GM12878 (cell line): ENCODE data around the gene CHPT1. TPM values are rescaled to one million over a fixed set of nuclear protein-coding genes. Genes with fewer than 3 reads are reported as not detected.

Experiments used
- ATAC-seq: fragments of 200-7000 bp; cut with Tn5 transposase; 3 replicates; pipeline ENCODE4 v1.9.1; 2020; ENCODE audit warnings: mild to moderate bottlenecking, moderate library complexity
- BruUV-seq: library from RNA; stranded (reverse); fragments of 400-500 nt; replicated peaks from 2 replicates; lab custom pipeline; 2021; lab: Mats Ljungman, UMichigan
- CTCF ChIA-PET: fragments of 300-600 bp; sonication (Branson Sonifier 250); formaldehyde crosslinking; extraction: SDS; loops from one replicate; lab custom pipeline; 2021; ENCODE audit warnings: inconsistent platforms; lab: Yijun Ruan, JAX
- POLR2A ChIA-PET: fragments of 350-600 bp; formaldehyde crosslinking; extraction: SDS; loops from one replicate; lab custom pipeline; 2021; ENCODE audit warnings: inconsistent platforms; lab: Charles Lee
- RAD21 ChIA-PET: fragments of 300-600 bp; sonication (Branson Sonifier 250); formaldehyde crosslinking; loops from one replicate; lab custom pipeline; 2023; ENCODE audit warnings: antibody characterized with exemption; ENCODE audit not compliant: unreplicated experiment; lab: Charles Lee
- SMC1A ChIA-PET: fragments of 300-600 bp; sonication (Branson Sonifier 250); formaldehyde crosslinking; loops from one replicate; lab custom pipeline; 2023; ENCODE audit not compliant: unreplicated experiment, uncharacterized antibody; lab: Charles Lee
- DNase-seq: peaks from one replicate; pipeline ENCODE4 v3.0.0-alpha.2; 2011; ENCODE audit warnings: low read depth, low spot score
- FAIRE-seq: peaks from 3 replicates; lab custom pipeline; 2011; peaks lifted over from hg19 to GRCh38; lab: Jason Lieb, UNC
- H2AFZ ChIP-seq: 2 replicates; pipeline ENCODE4 v1.6.0; 2011; ENCODE audit warnings: low read depth, low read length, control low read depth; ENCODE audit not compliant: control insufficient read depth
- H3K27ac ChIP-seq: 2 replicates; pipeline ENCODE4 v1.5.1; 2011; ENCODE audit warnings: control low read depth; ENCODE audit not compliant: control insufficient read depth, insufficient read depth
- H3K27me3 ChIP-seq, 2 experiments: replicated peaks in 1 of 2; 2 replicates each; pipeline versions ENCODE4 v1.6.0 to v1.6.1; 2011; ENCODE audit warnings: low read length in 1 of 2; ENCODE audit not compliant: control insufficient read depth in 2 of 2, insufficient read depth in 2 of 2
- H3K36me3 ChIP-seq, 2 experiments: 2 replicates each; pipeline ENCODE4 v1.5.1; 2011; ENCODE audit warnings: low read length in 1 of 2; ENCODE audit not compliant: control insufficient read depth in 2 of 2, insufficient read depth in 2 of 2
- H3K4me1 ChIP-seq: 2 replicates; pipeline ENCODE4 v1.6.1; 2011; ENCODE audit warnings: mild to moderate bottlenecking, low read length, moderate library complexity, mixed read lengths; ENCODE audit not compliant: control insufficient read depth, insufficient read depth
- H3K4me2 ChIP-seq: 2 replicates; pipeline ENCODE4 v1.6.0; 2011; ENCODE audit warnings: control low read depth; ENCODE audit not compliant: control insufficient read depth, insufficient read depth
- H3K4me3 ChIP-seq: fragments of 200-600 bp; sonication (generic); 2 replicates; pipeline ENCODE4 v1.5.1; 2016
- H3K79me2 ChIP-seq: 2 replicates; pipeline ENCODE4 v1.6.0; 2011; ENCODE audit warnings: low read length; ENCODE audit not compliant: control insufficient read depth, insufficient read depth
- H3K9ac ChIP-seq: 2 replicates; pipeline ENCODE4 v1.8.0; 2011; ENCODE audit warnings: low read length, control low read depth, mixed read lengths; ENCODE audit not compliant: control insufficient read depth, insufficient read depth
- H3K9me3 ChIP-seq: replicated peaks from 3 replicates; pipeline ENCODE4 v1.5.1; 2011; ENCODE audit warnings: mild to moderate bottlenecking, low read length; ENCODE audit not compliant: control insufficient read depth, insufficient read depth
- H4K20me1 ChIP-seq: 2 replicates; pipeline ENCODE4 v1.6.0; 2011; ENCODE audit not compliant: control insufficient read depth, insufficient read depth
- ASH2L ChIP-seq: fragments of 300-600, 200-600 bp; sonication (generic); IDR thresholded peaks from 2 replicates; pipeline ENCODE4 v1.6.1; 2017; ENCODE audit warnings: low read depth, mild to moderate bottlenecking, borderline replicate concordance
- BACH1 ChIP-seq: fragments of 450-650 bp; IDR thresholded peaks from 2 replicates; pipeline ENCODE4 v1.6.1; 2017; ENCODE audit warnings: mild to moderate bottlenecking, borderline replicate concordance
- CUX1 ChIP-seq: IDR thresholded peaks from 2 replicates; pipeline ENCODE4 v1.6.1; 2012; ENCODE audit warnings: improper control_type of control experiment, low read depth, low read length; ENCODE audit not compliant: insufficient replicate concordance
- EP300 ChIP-seq, 2 experiments: fragments of 150-350 bp in 1 of 2; IDR thresholded peaks; 2 replicates each; pipeline ENCODE4 v1.6.1; 2011 to 2012; ENCODE audit warnings: low read depth in 2 of 2, low read length in 2 of 2, borderline replicate concordance in 1 of 2, improper control_type of control experiment in 1 of 2, inconsistent platforms in 1 of 2; ENCODE audit not compliant: control insufficient read depth in 1 of 2
- GABPA ChIP-seq: IDR thresholded peaks from 2 replicates; pipeline ENCODE4 v1.6.1; 2014; ENCODE audit warnings: antibody characterized with exemption, low read depth, mild to moderate bottlenecking, inconsistent platforms
- IRF3 ChIP-seq: fragments of 450-650 bp; IDR thresholded peaks from 2 replicates; pipeline ENCODE4 v1.6.1; 2014; ENCODE audit warnings: mild to moderate bottlenecking
- KDM1A ChIP-seq: fragments of 200-600 bp; sonication (generic); IDR thresholded peaks from 2 replicates; pipeline ENCODE4 v1.6.1; 2016; ENCODE audit warnings: borderline replicate concordance
- NFXL1 ChIP-seq: fragments of 450-650 bp; IDR thresholded peaks from 2 replicates; pipeline ENCODE4 v1.6.1; 2017; ENCODE audit warnings: antibody characterized with exemption, mild to moderate bottlenecking, borderline replicate concordance
- PML ChIP-seq: IDR thresholded peaks from 2 replicates; pipeline ENCODE4 v1.6.1; 2012; ENCODE audit warnings: low read length, inconsistent platforms
- RAD51 ChIP-seq: fragments of 450-650 bp; IDR thresholded peaks from 2 replicates; pipeline ENCODE4 v1.6.1; 2016; ENCODE audit warnings: moderate library complexity, mild to moderate bottlenecking, inconsistent platforms
- RB1 ChIP-seq: fragments of 450-650 bp; formaldehyde crosslinking; IDR thresholded peaks from 2 replicates; pipeline ENCODE4 v1.6.1; 2017; ENCODE audit warnings: mild to moderate bottlenecking, borderline replicate concordance
- RELA ChIP-seq: fragments of 450-650 bp; IDR thresholded peaks from 2 replicates; pipeline ENCODE4 v1.8.0; 2014; ENCODE audit warnings: borderline replicate concordance; ENCODE audit not compliant: partially characterized antibody
- SIN3A ChIP-seq: IDR thresholded peaks from 2 replicates; pipeline ENCODE4 v1.6.1; 2012; ENCODE audit warnings: low read depth, low read length, improper control_type of control experiment
- SIX5 ChIP-seq: IDR thresholded peaks from 2 replicates; pipeline ENCODE4 v1.6.1; 2011; ENCODE audit warnings: mild to moderate bottlenecking, low read depth, low read length, moderate library complexity; ENCODE audit not compliant: severe bottlenecking
- SREBF2 ChIP-seq: IDR thresholded peaks from 2 replicates; pipeline ENCODE4 v1.6.1; 2012; ENCODE audit warnings: mild to moderate bottlenecking, low read length
- STAT3 ChIP-seq: IDR thresholded peaks from 2 replicates; pipeline ENCODE4 v1.6.1; 2011; ENCODE audit warnings: low read depth, low read length, improper control_type of control experiment
- TARDBP ChIP-seq: IDR thresholded peaks from 2 replicates; pipeline ENCODE4 v1.6.1; 2016; ENCODE audit warnings: borderline replicate concordance
- ZNF274 ChIP-seq: IDR thresholded peaks from one replicate; pipeline ENCODE4 v1.8.0; 2011; ENCODE audit not compliant: insufficient read length, insufficient read depth
- WGBS: methylation state at CpG from one replicate; pipeline ENCODE4 v1.1.6; 2016; ENCODE audit warnings: low lambda C conversion rate; ENCODE audit not compliant: insufficient replicate concordance, insufficient coverage; ENCODE audit errors: missing lambda C conversion rate; 5-methylcytosine and 5-hydroxymethylcytosine counted together
- in situ Hi-C: fragments of 300-500 bp; cut with MboI; formaldehyde crosslinking; loops from 9 replicates; pipeline ENCODE4 v1.14.3; 2018; ENCODE audit warnings: mixed read lengths
- intact Hi-C: fragments of 100-400 bp; cut with micrococcal nuclease; formaldehyde crosslinking; loops from one replicate; pipeline ENCODE4 v1.14.2; 2022; ENCODE audit not compliant: unreplicated experiment
- polyA plus RNA-seq, 11 experiments: library from polyadenylated mRNA; depleted of rRNA in 4 of 11; unstranded in 6 of 11; stranded (reverse) in 5 of 11; fragments of >200 nt; fragmentation: Nextera tagmentation in 4 of 11; fragmentation: Illumina TruSeq in 1 of 11; extraction: Ambion mirVana in 4 of 11; extraction: Trizol in 1 of 11; gene quantifications; 1 replicate in 1 of 11; 2 replicates in 10 of 11; pipeline versions ENCODE4 v1.2.1 to v1.2.3, GENCODE V29; 2011 to 2016; ENCODE audit warnings: inconsistent platforms in 2 of 11, missing spikeins in 2 of 11, low read depth in 1 of 11
- total RNA-seq, 4 experiments: library from RNA; depleted of rRNA in 3 of 4; stranded (reverse); fragments of >200 nt in 3 of 4; fragmentation: Illumina TruSeq in 1 of 4; extraction: Trizol in 1 of 4; gene quantifications; 2 replicates each; pipeline versions ENCODE4 v1.2.1 to v1.2.3, GENCODE V29; 2013 to 2021

CHPT1 gene
- total and polyA plus RNA-seq, 10 of the 15 experiments (the other 5 are each of a cell fraction or from before 2014, with no cell fraction given) = 0.85 to 10.2 (median 3.9) TPM

- BruUV-seq = no TSS peak
- in situ Hi-C loops = no loop called here
- FAIRE-seq = no peak
Observed at GRCh38 chr12:101722392-101722791, 25.0 kb downstream of the CHPT1 start.

More at GRCh38 chr12:101722392-101722791, 25.0 kb downstream of the CHPT1 start:
- WGBS = 85% methylated on average over 4 of the region's 4 CpGs
- Histone ChIP-seq H3K9ac (no peak overlapping the region), H2AFZ (no peak overlapping the region), H3K4me1 (no peaks in the 10 kb centered on the region)
- no peak for TF ChIP-seq SREBF2
- TF ChIP-seq BACH1 = no peak
- no peak for TF ChIP-seq SIN3A
- TF ChIP-seq STAT3 = no peak
- TF ChIP-seq RAD51 = no peak
- TF ChIP-seq PML = no peak
- TF ChIP-seq KDM1A = no peak
- TF ChIP-seq CUX1 = no peak
- TF ChIP-seq EP300 (IDR thresholded peaks at IDR 0.05; ENCODE audit: borderline replicate concordance in 1 of 2, control insufficient read depth in 1 of 2, low read depth in 2 of 2, low read length in 2 of 2) = no peak
- no peak for TF ChIP-seq TARDBP
- TF ChIP-seq NFXL1 = no peak
- TF ChIP-seq ASH2L = no peak
- no peak for TF ChIP-seq GABPA
- TF ChIP-seq IRF3 = no peak
- TF ChIP-seq ZNF274 = no peak
- no peak for TF ChIP-seq SIX5
- TF ChIP-seq RELA = no peak
- no peak for TF ChIP-seq RB1
- TF ChIP-seq, all 136 proteins: peak for 0
- Histone ChIP-seq H4K20me1 (no peaks in the 10 kb centered on the region), H3K4me3 (no peak overlapping the region), H3K9me3 (no peaks in the 10 kb centered on the region), H3K27me3 (no peaks in the 10 kb centered on the region), H3K4me2 (no peak overlapping the region), H3K79me2 (no peaks in the 10 kb centered on the region), H3K36me3 (no peaks in the 10 kb centered on the region; a peak in 1 of 4 replicates), H3K27ac (no peak overlapping the region)
- ChIA-PET POLR2A (interaction anchor here (0.7 kb wide), 2 partner anchors 21 to 161 kb away, joined by 3 read pairs; no protein-coding TSS in a partner anchor), RAD21 (interaction anchor here (1.6 kb wide), 1 partner anchor 33 kb away, joined by 4 read pairs; no protein-coding TSS in a partner anchor), CTCF (interaction anchor here (0.6 to 0.7 kb wide), 2 partner anchors 13 to 514 kb away, joined by 3 to 6 read pairs; no protein-coding TSS in a partner anchor), SMC1A (interaction anchor here (0.6 to 1.6 kb wide), 3 partner anchors 8 to 11 kb away, joined by 3 to 6 read pairs (median 4); no protein-coding TSS in a partner anchor)
- no peak for DNase-seq
- intact Hi-C loops = no loop called here
- ATAC-seq = no peak
